Measurements from ENCODE around the gene ADAMTS4.

Gene ADAMTS4

GRCh38 chr1:161198897-161199431 lies at the start of gene ADAMTS4:
ADAMTS4 (minus strand) TSS chr1:161199054; CDS start chr1:161198627, 427 bp downstream.
- Histone ChIP-seq H3K36me3 (ENCODE audit: insufficient read depth) (no peaks in the 10 kb centered on the region), H2AFZ (ENCODE audit: low read depth) (no peak within 1 kb of the TSS), H3K27ac (no peak within 1 kb of the TSS), H4K20me1 (ENCODE audit: insufficient read depth) (no peaks in the 10 kb centered on the region), H3K9ac (no peak within 1 kb of the TSS), H3K79me2 (ENCODE audit: insufficient read depth, low read depth) (peaks cover 14% of the 10 kb centered on the region; the same call in 1 of the 2 replicates), H3K4me3 (IDR thresholded peaks at IDR 0.05; ENCODE audit: insufficient read depth, low read depth, low read length) (no peak within 1 kb of the TSS), H3K4me1 (ENCODE audit: low read depth, poor library complexity, severe bottlenecking) (peaks cover 18% of the 10 kb centered on the region), H3K27me3 (ENCODE audit: insufficient read depth, low read depth) (no peaks in the 10 kb centered on the region; the same call in 1 of the 2 replicates), H3K4me2 (no peak within 1 kb of the TSS)
- TF ChIP-seq, protein P1, sequence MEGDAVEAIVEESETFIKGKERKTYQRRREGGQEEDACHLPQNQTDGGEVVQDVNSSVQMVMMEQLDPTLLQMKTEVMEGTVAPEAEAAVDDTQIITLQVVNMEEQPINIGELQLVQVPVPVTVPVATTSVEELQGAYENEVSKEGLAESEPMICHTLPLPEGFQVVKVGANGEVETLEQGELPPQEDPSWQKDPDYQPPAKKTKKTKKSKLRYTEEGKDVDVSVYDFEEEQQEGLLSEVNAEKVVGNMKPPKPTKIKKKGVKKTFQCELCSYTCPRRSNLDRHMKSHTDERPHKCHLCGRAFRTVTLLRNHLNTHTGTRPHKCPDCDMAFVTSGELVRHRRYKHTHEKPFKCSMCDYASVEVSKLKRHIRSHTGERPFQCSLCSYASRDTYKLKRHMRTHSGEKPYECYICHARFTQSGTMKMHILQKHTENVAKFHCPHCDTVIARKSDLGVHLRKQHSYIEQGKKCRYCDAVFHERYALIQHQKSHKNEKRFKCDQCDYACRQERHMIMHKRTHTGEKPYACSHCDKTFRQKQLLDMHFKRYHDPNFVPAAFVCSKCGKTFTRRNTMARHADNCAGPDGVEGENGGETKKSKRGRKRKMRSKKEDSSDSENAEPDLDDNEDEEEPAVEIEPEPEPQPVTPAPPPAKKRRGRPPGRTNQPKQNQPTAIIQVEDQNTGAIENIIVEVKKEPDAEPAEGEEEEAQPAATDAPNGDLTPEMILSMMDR (conservative IDR thresholded peaks at IDR 0.05; ENCODE audit: low read depth, low read length) = no peak

DNA sequence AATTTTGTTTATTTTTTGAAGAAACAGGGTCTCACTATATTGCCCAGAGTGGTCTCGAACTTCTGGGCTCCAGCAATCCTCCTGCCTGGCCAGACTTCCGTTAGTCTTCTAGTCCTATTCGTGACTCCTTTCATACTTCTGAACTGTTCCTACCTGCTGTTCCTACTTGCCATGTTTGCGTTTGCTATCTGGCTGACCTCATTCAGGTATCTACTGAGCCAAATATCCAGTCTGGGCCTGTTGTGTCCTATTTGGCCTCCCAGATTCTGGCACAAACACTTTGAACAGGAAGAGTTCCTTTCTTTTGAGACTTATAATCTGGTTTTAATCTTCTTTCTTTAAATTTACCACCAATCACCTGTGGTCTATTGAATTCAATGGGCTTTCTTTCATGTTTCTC lies 46.0 kb upstream of the ADAMTS4 start:
- Histone ChIP-seq H3K79me2 (ENCODE audit: insufficient read depth, low read depth) (no peaks in the 10 kb centered on the region), H3K27ac (no peak overlapping the region), H3K4me3 (IDR thresholded peaks at IDR 0.05; ENCODE audit: insufficient read depth, low read depth, low read length) (no peak overlapping the region), H3K9ac (no peak overlapping the region), H3K27me3 (ENCODE audit: insufficient read depth, low read depth) (no peaks in the 10 kb centered on the region), H3K36me3 (ENCODE audit: insufficient read depth) (no peaks in the 10 kb centered on the region), H2AFZ (ENCODE audit: low read depth) (no peak overlapping the region), H4K20me1 (ENCODE audit: insufficient read depth) (no peaks in the 10 kb centered on the region), H3K4me2 (no peak overlapping the region), H3K4me1 (ENCODE audit: low read depth, poor library complexity, severe bottlenecking) (no peaks in the 10 kb centered on the region)
- TF ChIP-seq, protein P1 (conservative IDR thresholded peaks at IDR 0.05; ENCODE audit: low read depth, low read length) = no peak

DNA sequence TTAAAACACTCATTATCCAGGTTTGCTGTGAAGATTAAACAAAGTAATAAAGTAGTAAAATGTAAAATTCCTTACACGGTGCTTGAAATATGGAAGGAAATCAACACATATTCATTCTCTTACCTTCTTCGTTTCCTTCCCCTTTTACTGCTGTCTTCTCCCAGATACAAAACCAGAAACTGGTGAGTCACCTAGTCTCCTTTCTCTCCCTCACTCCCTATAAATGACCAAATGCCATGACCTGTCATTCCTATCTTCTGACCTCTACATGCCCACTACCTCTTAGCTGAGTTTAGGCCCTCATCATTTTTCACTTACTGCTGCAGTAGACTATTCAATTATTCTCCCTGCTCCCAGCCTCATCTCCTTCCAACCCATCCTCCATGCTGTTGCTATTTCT lies 43.5 kb upstream of the ADAMTS4 start:
- TF ChIP-seq, protein P1 (conservative IDR thresholded peaks at IDR 0.05; ENCODE audit: low read depth, low read length) = no peak
- H3K27me3 ChIP-seq (ENCODE audit: insufficient read depth, low read depth) = no peaks in the 10 kb centered on the region
- H3K79me2 ChIP-seq (ENCODE audit: insufficient read depth, low read depth) = no peaks in the 10 kb centered on the region
- no peak overlapping the region for H3K9ac ChIP-seq
- no peak overlapping the region for H3K4me3 ChIP-seq (IDR thresholded peaks at IDR 0.05; ENCODE audit: insufficient read depth, low read depth, low read length)
- H2AFZ ChIP-seq (ENCODE audit: low read depth) = no peak overlapping the region
- no peak overlapping the region for H3K27ac ChIP-seq
- no peaks in the 10 kb centered on the region for H4K20me1 ChIP-seq (ENCODE audit: insufficient read depth)
- H3K36me3 ChIP-seq (ENCODE audit: insufficient read depth) = no peaks in the 10 kb centered on the region
- H3K4me1 ChIP-seq (ENCODE audit: low read depth, poor library complexity, severe bottlenecking) = no peaks in the 10 kb centered on the region
- H3K4me2 ChIP-seq = no peak overlapping the region

- Histone ChIP-seq H3K79me2 (ENCODE audit: insufficient read depth, low read depth) (no peaks in the 10 kb centered on the region), H3K36me3 (ENCODE audit: insufficient read depth) (no peaks in the 10 kb centered on the region), H3K4me3 (IDR thresholded peaks at IDR 0.05; ENCODE audit: insufficient read depth, low read depth, low read length) (no peak overlapping the region), H3K4me2 (no peak overlapping the region), H2AFZ (ENCODE audit: low read depth) (no peak overlapping the region), H3K27me3 (ENCODE audit: insufficient read depth, low read depth) (no peaks in the 10 kb centered on the region), H3K9ac (no peak overlapping the region), H3K27ac (no peak overlapping the region), H4K20me1 (ENCODE audit: insufficient read depth) (no peaks in the 10 kb centered on the region), H3K4me1 (ENCODE audit: low read depth, poor library complexity, severe bottlenecking) (no peaks in the 10 kb centered on the region)
- TF ChIP-seq, protein P1 (conservative IDR thresholded peaks at IDR 0.05; ENCODE audit: low read depth, low read length) = no peak
These were observed 42.8 kb upstream of the ADAMTS4 start for GRCh38 chr1:161241682-161242081.

All from KMS-11 (cell line).